ENCODE data around the gene PTPRN2.

Gene PTPRN2

GRCh38 chr7:157906583-157906982, 681.0 kb downstream of the PTPRN2 start:
- H2BK12ac ChIP-seq (ENCODE audit: low read length), result no peak overlapping the region
- H2AK5ac ChIP-seq (ENCODE audit: low read depth, low read length), result no peak overlapping the region
- H3K4me1 ChIP-seq (ENCODE audit: control insufficient read depth in 2 of 2, insufficient read depth in 1 of 2, low read depth in 1 of 2, low read length in 2 of 2), result peaks cover 0 to 7% of the 10 kb centered on the region in 2 donors
- peaks cover 0 to 7% of the 10 kb centered on the region in 2 donors for H3K9me3 ChIP-seq (replicated peaks in 1 of 2; ENCODE audit: control insufficient read depth in 2 of 2, insufficient read depth in 1 of 2, low read depth in 1 of 2, low read length in 2 of 2)
- no peak overlapping the region for H3K27ac ChIP-seq (replicated peaks; ENCODE audit: low read length)
- H3K79me1 ChIP-seq (ENCODE audit: low read depth, low read length), result no peaks in the 10 kb centered on the region
- no peak for DNase-seq (ENCODE audit: low spot score)
- H2BK5ac ChIP-seq (ENCODE audit: low read length), result no peak overlapping the region
- H3K4ac ChIP-seq (ENCODE audit: low read length), result no peak overlapping the region
- no CpG with 5 or more reads among the region's 7 CpGs for WGBS, 2 donors (ENCODE audit: extremely low coverage in 2 of 2, insufficient read length in 2 of 2, insufficient replicate concordance in 1 of 2)
- no peak overlapping the region for H3K23ac ChIP-seq (ENCODE audit: low read depth, low read length, poor library complexity)
- H3K36me3 ChIP-seq (replicated peaks in 1 of 2; ENCODE audit: control insufficient read depth in 2 of 2, insufficient read depth in 2 of 2, low read length in 2 of 2), result no peaks in the 10 kb centered on the region
- H3K14ac ChIP-seq (ENCODE audit: low read length), result no peak overlapping the region
- H2AFZ ChIP-seq (ENCODE audit: low read length), result no peak overlapping the region
- no peak overlapping the region for H2BK120ac ChIP-seq (ENCODE audit: low read depth, low read length)
- H3K18ac ChIP-seq (ENCODE audit: low read length), result no peak overlapping the region
- H2BK15ac ChIP-seq (ENCODE audit: low read length), result peak overlapping the region; percentile 35
- H4K8ac ChIP-seq (ENCODE audit: low read depth, low read length), result no peak overlapping the region
- H3K4me3 ChIP-seq (ENCODE audit: low read length in 2 of 2), result no peak overlapping the region
- no peak overlapping the region for H3K4me2 ChIP-seq (ENCODE audit: insufficient read depth, low read length, poor library complexity, severe bottlenecking)
- H3K27me3 ChIP-seq (ENCODE audit: control insufficient read depth in 3 of 3, insufficient read depth in 3 of 3, low read depth in 1 of 3, low read length in 3 of 3), result no peaks in the 10 kb centered on the region
- no peak overlapping the region for H4K91ac ChIP-seq (ENCODE audit: low read depth, low read length, poor library complexity)
- no peak overlapping the region for H3K9ac ChIP-seq (ENCODE audit: low read depth, low read length, poor library complexity)

- Histone ChIP-seq H3K9me3 (replicated peaks in 1 of 2; ENCODE audit: control insufficient read depth in 2 of 2, insufficient read depth in 1 of 2, low read depth in 1 of 2, low read length in 2 of 2) (peaks cover 0 to 7% of the 10 kb centered on the region in 2 donors), H2BK12ac (ENCODE audit: low read length) (no peak overlapping the region)
These were observed 681.8 kb downstream of the PTPRN2 start for GRCh38 chr7:157905651-157906461.

GRCh38 chr7:157904866-157905570, 682.6 kb downstream of the PTPRN2 start:
- Histone ChIP-seq H2BK120ac (ENCODE audit: low read depth, low read length) (no peak overlapping the region), H3K27me3 (ENCODE audit: control insufficient read depth in 3 of 3, insufficient read depth in 3 of 3, low read depth in 1 of 3, low read length in 3 of 3) (no peaks in the 10 kb centered on the region), H2BK5ac (ENCODE audit: low read length) (no peak overlapping the region), H3K4me2 (ENCODE audit: insufficient read depth, low read length, poor library complexity, severe bottlenecking) (no peak overlapping the region), H2AFZ (ENCODE audit: low read length) (peak overlapping the region; percentile 38), H2BK12ac (ENCODE audit: low read length) (no peak overlapping the region), H3K9ac (ENCODE audit: low read depth, low read length, poor library complexity) (no peak overlapping the region), H3K27ac (replicated peaks; ENCODE audit: low read length) (no peak overlapping the region), H2AK5ac (ENCODE audit: low read depth, low read length) (no peak overlapping the region), H2BK15ac (ENCODE audit: low read length) (peak overlapping the region; percentile 0), H3K36me3 (replicated peaks in 1 of 2; ENCODE audit: control insufficient read depth in 2 of 2, insufficient read depth in 2 of 2, low read length in 2 of 2) (no peaks in the 10 kb centered on the region), H3K18ac (ENCODE audit: low read length) (peak overlapping the region; percentile 32), H3K9me3 (replicated peaks in 1 of 2; ENCODE audit: control insufficient read depth in 2 of 2, insufficient read depth in 1 of 2, low read depth in 1 of 2, low read length in 2 of 2) (peaks cover 0 to 3% of the 10 kb centered on the region in 2 donors), H4K91ac (ENCODE audit: low read depth, low read length, poor library complexity) (no peak overlapping the region), H3K23ac (ENCODE audit: low read depth, low read length, poor library complexity) (no peak overlapping the region), H3K79me1 (ENCODE audit: low read depth, low read length) (no peaks in the 10 kb centered on the region), H3K14ac (ENCODE audit: low read length) (no peak overlapping the region), H3K4me1 (ENCODE audit: control insufficient read depth in 2 of 2, insufficient read depth in 1 of 2, low read depth in 1 of 2, low read length in 2 of 2) (peaks cover 0 to 7% of the 10 kb centered on the region in 2 donors), H3K4me3 (ENCODE audit: low read length in 2 of 2) (no peak overlapping the region), H4K8ac (ENCODE audit: low read depth, low read length) (no peak overlapping the region), H3K4ac (ENCODE audit: low read length) (no peak overlapping the region)
- no peak for DNase-seq (ENCODE audit: low spot score)
- WGBS, 2 donors (ENCODE audit: extremely low coverage in 2 of 2, insufficient read length in 2 of 2, insufficient replicate concordance in 1 of 2), result no CpG with 5 or more reads among the region's 17 CpGs

More at GRCh38 chr7:157905651-157906461, 681.8 kb downstream of the PTPRN2 start:
- Histone ChIP-seq H2BK5ac (ENCODE audit: low read length) (no peak overlapping the region), H3K4me1 (ENCODE audit: control insufficient read depth in 2 of 2, insufficient read depth in 1 of 2, low read depth in 1 of 2, low read length in 2 of 2) (peaks cover 0 to 7% of the 10 kb centered on the region in 2 donors), H3K18ac (ENCODE audit: low read length) (peak overlapping the region; percentile 50), H3K4me2 (ENCODE audit: insufficient read depth, low read length, poor library complexity, severe bottlenecking) (no peak overlapping the region), H3K9ac (ENCODE audit: low read depth, low read length, poor library complexity) (no peak overlapping the region), H2BK120ac (ENCODE audit: low read depth, low read length) (no peak overlapping the region), H3K27me3 (ENCODE audit: control insufficient read depth in 3 of 3, insufficient read depth in 3 of 3, low read depth in 1 of 3, low read length in 3 of 3) (no peaks in the 10 kb centered on the region), H4K91ac (ENCODE audit: low read depth, low read length, poor library complexity) (no peak overlapping the region), H4K8ac (ENCODE audit: low read depth, low read length) (no peak overlapping the region), H3K14ac (ENCODE audit: low read length) (no peak overlapping the region), H3K4me3 (ENCODE audit: low read length in 2 of 2) (no peak overlapping the region), H3K36me3 (replicated peaks in 1 of 2; ENCODE audit: control insufficient read depth in 2 of 2, insufficient read depth in 2 of 2, low read length in 2 of 2) (no peaks in the 10 kb centered on the region), H2AFZ (ENCODE audit: low read length) (peak overlapping the region; percentile 29), H3K23ac (ENCODE audit: low read depth, low read length, poor library complexity) (no peak overlapping the region), H3K4ac (ENCODE audit: low read length) (no peak overlapping the region), H3K27ac (replicated peaks; ENCODE audit: low read length) (no peak overlapping the region), H3K79me1 (ENCODE audit: low read depth, low read length) (no peaks in the 10 kb centered on the region), H2BK15ac (ENCODE audit: low read length) (no peak overlapping the region), H2AK5ac (ENCODE audit: low read depth, low read length) (peak overlapping the region; percentile 30)
- DNase-seq (ENCODE audit: low spot score), result no peak
- no CpG with 5 or more reads among the region's 20 CpGs for WGBS, 2 donors (ENCODE audit: extremely low coverage in 2 of 2, insufficient read length in 2 of 2, insufficient replicate concordance in 1 of 2)

GRCh38 chr7:157904211-157904865, 683.3 kb downstream of the PTPRN2 start:
- no CpG with 5 or more reads among the region's 28 CpGs for WGBS, 2 donors (ENCODE audit: extremely low coverage in 2 of 2, insufficient read length in 2 of 2, insufficient replicate concordance in 1 of 2)
- H4K91ac ChIP-seq (ENCODE audit: low read depth, low read length, poor library complexity), result no peak overlapping the region

More at GRCh38 chr7:157904211-157904865, 683.3 kb downstream of the PTPRN2 start:
- no peak overlapping the region for H4K8ac ChIP-seq (ENCODE audit: low read depth, low read length)
- no peak overlapping the region for H3K14ac ChIP-seq (ENCODE audit: low read length)
- H3K4ac ChIP-seq (ENCODE audit: low read length), result no peak overlapping the region
- H2AK5ac ChIP-seq (ENCODE audit: low read depth, low read length), result peak overlapping the region; percentile 33
- H3K4me2 ChIP-seq (ENCODE audit: insufficient read depth, low read length, poor library complexity, severe bottlenecking), result no peak overlapping the region
- H2BK5ac ChIP-seq (ENCODE audit: low read length), result peak overlapping the region; percentile 31
- no peak overlapping the region for H3K9ac ChIP-seq (ENCODE audit: low read depth, low read length, poor library complexity)
- no peak for DNase-seq (ENCODE audit: low spot score)
- H2BK15ac ChIP-seq (ENCODE audit: low read length), result peak overlapping the region; percentile 0
- peak overlapping the region; percentile 6 for H3K23ac ChIP-seq (ENCODE audit: low read depth, low read length, poor library complexity)
- H3K9me3 ChIP-seq (replicated peaks in 1 of 2; ENCODE audit: control insufficient read depth in 2 of 2, insufficient read depth in 1 of 2, low read depth in 1 of 2, low read length in 2 of 2), result no peaks in the 10 kb centered on the region
- no peaks in the 10 kb centered on the region for H3K27me3 ChIP-seq (ENCODE audit: control insufficient read depth in 3 of 3, insufficient read depth in 3 of 3, low read depth in 1 of 3, low read length in 3 of 3)
- no peak overlapping the region for H3K4me3 ChIP-seq (ENCODE audit: low read length in 2 of 2)
- no peak overlapping the region for H3K27ac ChIP-seq (replicated peaks; ENCODE audit: low read length)
- H2BK12ac ChIP-seq (ENCODE audit: low read length), result no peak overlapping the region
- H3K18ac ChIP-seq (ENCODE audit: low read length), result peak overlapping the region; percentile 62
- no peaks in the 10 kb centered on the region for H3K36me3 ChIP-seq (replicated peaks in 1 of 2; ENCODE audit: control insufficient read depth in 2 of 2, insufficient read depth in 2 of 2, low read length in 2 of 2)
- peak overlapping the region; percentile 38 for H2AFZ ChIP-seq (ENCODE audit: low read length)
- no peaks in the 10 kb centered on the region for H3K79me1 ChIP-seq (ENCODE audit: low read depth, low read length)
- peaks cover 0 to 8% of the 10 kb centered on the region in 2 donors for H3K4me1 ChIP-seq (ENCODE audit: control insufficient read depth in 2 of 2, insufficient read depth in 1 of 2, low read depth in 1 of 2, low read length in 2 of 2)
- H2BK120ac ChIP-seq (ENCODE audit: low read depth, low read length), result peak overlapping the region; percentile 7
